HepG2 (cell line): ENCODE measurements around the gene THOC5. TPM values are rescaled to one million over a fixed set of nuclear protein-coding genes. Genes with fewer than 3 reads are reported as not detected.
A peak's percentile ranks its signal among the peaks of the same experiment; 100 is the strongest.

Experiments
- ATAC-seq: fragments of 200-7000 bp; cut with Tn5 transposase; 3 replicates; pipeline ENCODE4 v1.9.1; 2020; ENCODE audit warnings: mild to moderate bottlenecking, moderate library complexity
- BruUV-seq: library from RNA; stranded (reverse); fragments of 400-500 nt; replicated peaks from 2 replicates; lab custom pipeline; 2021; lab: Mats Ljungman, UMichigan
- CTCF ChIA-PET: fragments of 300-600 bp; formaldehyde crosslinking; extraction: SDS; loops from one replicate; lab custom pipeline; 2021; ENCODE audit warnings: low total read pairs, inconsistent platforms, low intra/inter-chr PET ratio; lab: Yijun Ruan, JAX
- POLR2A ChIA-PET: fragments of 350-600 bp; sonication (Branson Sonifier 250); formaldehyde crosslinking; loops from one replicate; lab custom pipeline; 2020; ENCODE audit warnings: antibody characterized with exemption, inconsistent platforms; lab: Yijun Ruan, JAX
- DNase-seq: peaks from one replicate; pipeline ENCODE4 v3.0.0-alpha.2; 2015; ENCODE audit warnings: low spot score
- FAIRE-seq: peaks from 3 replicates; lab custom pipeline; 2011; peaks lifted over from hg19 to GRCh38; lab: Jason Lieb, UNC
- H2AFZ ChIP-seq: one replicate; pipeline ENCODE4 v1.6.1; 2011; ENCODE audit warnings: low read length, inconsistent platforms
- H3K27ac ChIP-seq: fragments of 300-600 bp; 3 replicates; pipeline ENCODE4 v1.8.0; 2011; ENCODE audit warnings: mixed run types, mild to moderate bottlenecking, mixed read lengths, low read length, inconsistent platforms; ENCODE audit not compliant: insufficient read depth; ENCODE audit errors: extremely low read length
- H3K27me3 ChIP-seq, 2 experiments: fragments of 200-600 bp in 1 of 2; 2 replicates in 1 of 2; 3 replicates in 1 of 2; pipeline versions ENCODE4 v1.6.0 to v1.8.0; 2011; ENCODE audit warnings: low read length in 2 of 2, mild to moderate bottlenecking in 2 of 2, moderate library complexity in 2 of 2, inconsistent platforms in 1 of 2; ENCODE audit not compliant: insufficient read depth in 2 of 2, control insufficient read depth in 1 of 2
- H3K36me3 ChIP-seq, 2 experiments: fragments of 200-600 bp in 1 of 2; replicated peaks in 1 of 2; 2 replicates in 1 of 2; 3 replicates in 1 of 2; pipeline versions ENCODE4 v1.5.1 to v1.8.0; 2011; ENCODE audit warnings: low read length in 2 of 2, inconsistent platforms in 1 of 2; ENCODE audit not compliant: insufficient read depth in 2 of 2, control insufficient read depth in 1 of 2
- H3K4me1 ChIP-seq: 2 replicates; pipeline ENCODE4 v1.5.1; 2012; ENCODE audit warnings: low read length, inconsistent platforms; ENCODE audit not compliant: insufficient read depth
- H3K4me2 ChIP-seq: 2 replicates; pipeline ENCODE4 v1.6.0; 2011; ENCODE audit warnings: low read depth, low read length, inconsistent platforms
- H3K4me3 ChIP-seq, 3 experiments: fragments of 200-600 bp in 1 of 3; sonication (generic), shearing (Covaris generic) in 1 of 3; replicated peaks in 1 of 3; 2 replicates each; pipeline ENCODE4 v1.5.1; 2011 to 2016; ENCODE audit warnings: low read length in 3 of 3, inconsistent platforms in 2 of 3, low read depth in 2 of 3, mild to moderate bottlenecking in 2 of 3, control low read depth in 1 of 3, mixed read lengths in 1 of 3; ENCODE audit not compliant: insufficient read depth in 1 of 3
- H3K79me2 ChIP-seq: one replicate; pipeline ENCODE4 v1.6.1; 2011; ENCODE audit warnings: low read length, inconsistent platforms; ENCODE audit not compliant: insufficient read depth
- H3K9ac ChIP-seq: 2 replicates; pipeline ENCODE4 v1.6.0; 2011; ENCODE audit warnings: mild to moderate bottlenecking, low read depth, low read length, inconsistent platforms; ENCODE audit not compliant: insufficient read depth
- H3K9me3 ChIP-seq: 2 replicates; pipeline ENCODE4 v1.5.1; 2012; ENCODE audit warnings: mild to moderate bottlenecking, low read length
- H4K20me1 ChIP-seq: 2 replicates; pipeline ENCODE4 v1.6.0; 2011; ENCODE audit warnings: inconsistent platforms, mild to moderate bottlenecking, low read length, moderate library complexity; ENCODE audit not compliant: insufficient read depth
- BRD4 ChIP-seq: sonication (generic); formaldehyde crosslinking; IDR thresholded peaks from 2 replicates; pipeline ENCODE4 v1.4.0; 2020; ENCODE audit warnings: missing genetic modification reagents
- EHMT2 ChIP-seq: fragments of 200-600 bp; sonication (generic); IDR thresholded peaks from 2 replicates; pipeline ENCODE4 v1.7.0; 2017; ENCODE audit warnings: antibody characterized with exemption, low read depth, low read length, borderline replicate concordance
- GLI4 ChIP-seq: sonication (generic); formaldehyde crosslinking; IDR thresholded peaks from 2 replicates; pipeline ENCODE4 v1.5.1; 2020; ENCODE audit warnings: missing genetic modification reagents, mild to moderate bottlenecking, moderate library complexity, borderline replicate concordance
- KDM4B ChIP-seq: sonication (generic); formaldehyde crosslinking; IDR thresholded peaks from 2 replicates; pipeline ENCODE4 v1.4.0; 2020; ENCODE audit warnings: missing genetic modification reagents
- NFKB2 ChIP-seq: sonication (generic); formaldehyde crosslinking; IDR thresholded peaks from 2 replicates; pipeline ENCODE4 v1.4.0; 2020; ENCODE audit warnings: missing genetic modification reagents, borderline replicate concordance
- NFYB ChIP-seq: sonication (generic); formaldehyde crosslinking; IDR thresholded peaks from 2 replicates; pipeline ENCODE4 v1.4.0; 2020; ENCODE audit warnings: missing genetic modification reagents
- SOX5 ChIP-seq: IDR thresholded peaks from 2 replicates; pipeline ENCODE4 v1.6.1; 2016; ENCODE audit warnings: borderline replicate concordance
- THAP11 ChIP-seq: IDR thresholded peaks from 2 replicates; pipeline ENCODE4 v1.6.1; 2016; ENCODE audit warnings: missing biosample characterization, missing genetic modification reagents
- ZBTB33 ChIP-seq: sonication (generic); formaldehyde crosslinking; IDR thresholded peaks from 2 replicates; pipeline ENCODE4 v1.4.0; 2020; ENCODE audit warnings: missing genetic modification reagents
- ZBTB7B ChIP-seq: sonication (generic); formaldehyde crosslinking; IDR thresholded peaks from 2 replicates; pipeline ENCODE4 v1.4.0; 2020; ENCODE audit warnings: missing genetic modification reagents
- ZNF235 ChIP-seq: sonication (generic); formaldehyde crosslinking; IDR thresholded peaks from 2 replicates; pipeline ENCODE4 v1.8.1; 2023; ENCODE audit warnings: mild to moderate bottlenecking, missing genetic modification reagents, borderline replicate concordance
- ZNF296 ChIP-seq: sonication (generic); formaldehyde crosslinking; conservative IDR thresholded peaks from 2 replicates; pipeline ENCODE4 v1.5.0; 2020; ENCODE audit warnings: mild to moderate bottlenecking, missing genetic modification reagents
- ZNF30 ChIP-seq: sonication (generic); formaldehyde crosslinking; IDR thresholded peaks from 2 replicates; pipeline ENCODE4 v1.5.0; 2020; ENCODE audit warnings: mild to moderate bottlenecking, missing genetic modification reagents
- ZNF331 ChIP-seq: sonication (generic); formaldehyde crosslinking; IDR thresholded peaks from 2 replicates; pipeline ENCODE4 v1.4.0; 2020; ENCODE audit warnings: missing genetic modification reagents
- ZNF431 ChIP-seq: sonication (generic); formaldehyde crosslinking; IDR thresholded peaks from 2 replicates; pipeline ENCODE4 v1.9.0; 2022; ENCODE audit warnings: missing genetic modification reagents, low read depth, mild to moderate bottlenecking, borderline replicate concordance
- WGBS: methylation state at CpG from one replicate; pipeline ENCODE4 v1.1.6; 2017; ENCODE audit warnings: low lambda C conversion rate; 5-methylcytosine and 5-hydroxymethylcytosine counted together
- in situ Hi-C: cut with HindIII; loops from 2 replicates; pipeline ENCODE4 v1.10.0; 2017; ENCODE audit warnings: low pct_unique_long_range_greater_than_20kb; ENCODE audit not compliant: extremely low pct_ligation_motif_present
- intact Hi-C: fragments of 100-400 bp; cut with micrococcal nuclease; formaldehyde crosslinking; loops from one replicate; pipeline ENCODE4 v1.10.0; 2022; ENCODE audit not compliant: unreplicated experiment
- polyA plus RNA-seq, 8 experiments: library from polyadenylated mRNA; depleted of rRNA in 3 of 8; stranded (reverse) in 7 of 8; unstranded in 1 of 8; fragments of >200 nt; fragmentation: Illumina TruSeq in 4 of 8; extraction: Trizol in 4 of 8; gene quantifications; 2 replicates each; pipeline versions ENCODE4 v1.2.1 to v1.2.3, GENCODE V29; 2011 to 2016; ENCODE audit warnings: low read depth in 4 of 8, missing spikeins in 1 of 8, mixed read lengths in 1 of 8; ENCODE audit not compliant: insufficient read depth in 1 of 8
- total RNA-seq, 5 experiments: library from RNA; depleted of rRNA; stranded (reverse); fragments of >200 nt; fragmentation: Illumina TruSeq; extraction: Trizol; gene quantifications; 2 replicates each; pipeline ENCODE4 v1.2.3, GENCODE V29; 2016; ENCODE audit warnings: low read depth in 1 of 5
- TF ChIP-seq, protein P1 (sequence below): sonication (generic); formaldehyde crosslinking; IDR thresholded peaks from 2 replicates; pipeline ENCODE4 v1.5.1; 2020; ENCODE audit warnings: missing genetic modification reagents, mild to moderate bottlenecking, borderline replicate concordance
- TF ChIP-seq, protein P2 (sequence below): sonication (generic); formaldehyde crosslinking; IDR thresholded peaks from 2 replicates; pipeline ENCODE4 v1.4.0; 2020; ENCODE audit warnings: missing genetic modification reagents; ENCODE audit errors: not compliant biosample characterization
- TF ChIP-seq, protein P3 (sequence below): sonication (generic); formaldehyde crosslinking; IDR thresholded peaks from 2 replicates; pipeline ENCODE4 v1.4.0; 2020; ENCODE audit warnings: missing genetic modification reagents, borderline replicate concordance

THOC5 gene
- total and polyA plus RNA-seq, 2 of the 13 experiments (the other 11 are each of a cell fraction or from before 2014, with no cell fraction given) = 45.8 to 46.7 TPM

- intact Hi-C loops (no loop called here), in situ Hi-C loops (no loop called here)
- FAIRE-seq (peak; percentile 80), DNase-seq (peak; percentile 37), ATAC-seq (peak; percentile 79)
- no peaks in the 10 kb centered on the region for H3K36me3 ChIP-seq
- H3K27me3 ChIP-seq = peaks cover 2 to 10% of the 10 kb centered on the region in 2 experiments; a peak in 3 of 5 replicates
- ChIA-PET CTCF (no interaction called here), POLR2A (no interaction called here)
- 31% methylated on average over 3 of the region's 4 CpGs for WGBS
- no TSS peak for BruUV-seq
- H3K79me2 ChIP-seq = no peaks in the 10 kb centered on the region
- H3K9me3 ChIP-seq = no peaks in the 10 kb centered on the region
- H3K4me3 ChIP-seq = no peak overlapping the region
- H3K4me2 ChIP-seq = no peak overlapping the region
- no peak overlapping the region for H2AFZ ChIP-seq
- no peaks in the 10 kb centered on the region for H3K4me1 ChIP-seq
- H3K9ac ChIP-seq = no peak overlapping the region
- H3K27ac ChIP-seq = no peak overlapping the region
- H4K20me1 ChIP-seq = no peaks in the 10 kb centered on the region
- TF ChIP-seq, protein P1, sequence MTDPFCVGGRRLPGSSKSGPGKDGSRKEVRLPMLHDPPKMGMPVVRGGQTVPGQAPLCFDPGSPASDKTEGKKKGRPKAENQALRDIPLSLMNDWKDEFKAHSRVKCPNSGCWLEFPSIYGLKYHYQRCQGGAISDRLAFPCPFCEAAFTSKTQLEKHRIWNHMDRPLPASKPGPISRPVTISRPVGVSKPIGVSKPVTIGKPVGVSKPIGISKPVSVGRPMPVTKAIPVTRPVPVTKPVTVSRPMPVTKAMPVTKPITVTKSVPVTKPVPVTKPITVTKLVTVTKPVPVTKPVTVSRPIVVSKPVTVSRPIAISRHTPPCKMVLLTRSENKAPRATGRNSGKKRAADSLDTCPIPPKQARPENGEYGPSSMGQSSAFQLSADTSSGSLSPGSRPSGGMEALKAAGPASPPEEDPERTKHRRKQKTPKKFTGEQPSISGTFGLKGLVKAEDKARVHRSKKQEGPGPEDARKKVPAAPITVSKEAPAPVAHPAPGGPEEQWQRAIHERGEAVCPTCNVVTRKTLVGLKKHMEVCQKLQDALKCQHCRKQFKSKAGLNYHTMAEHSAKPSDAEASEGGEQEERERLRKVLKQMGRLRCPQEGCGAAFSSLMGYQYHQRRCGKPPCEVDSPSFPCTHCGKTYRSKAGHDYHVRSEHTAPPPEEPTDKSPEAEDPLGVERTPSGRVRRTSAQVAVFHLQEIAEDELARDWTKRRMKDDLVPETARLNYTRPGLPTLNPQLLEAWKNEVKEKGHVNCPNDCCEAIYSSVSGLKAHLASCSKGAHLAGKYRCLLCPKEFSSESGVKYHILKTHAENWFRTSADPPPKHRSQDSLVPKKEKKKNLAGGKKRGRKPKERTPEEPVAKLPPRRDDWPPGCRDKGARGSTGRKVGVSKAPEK (CRISPR knock-in tag) = no peak
- TF ChIP-seq KDM4B (CRISPR knock-in tag) = no peak
- TF ChIP-seq, protein P2, sequence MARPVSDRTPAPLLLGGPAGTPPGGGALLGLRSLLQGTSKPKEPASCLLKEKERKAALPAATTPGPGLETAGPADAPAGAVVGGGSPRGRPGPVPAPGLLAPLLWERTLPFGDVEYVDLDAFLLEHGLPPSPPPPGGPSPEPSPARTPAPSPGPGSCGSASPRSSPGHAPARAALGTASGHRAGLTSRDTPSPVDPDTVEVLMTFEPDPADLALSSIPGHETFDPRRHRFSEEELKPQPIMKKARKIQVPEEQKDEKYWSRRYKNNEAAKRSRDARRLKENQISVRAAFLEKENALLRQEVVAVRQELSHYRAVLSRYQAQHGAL (CRISPR knock-in tag) = no peak
- no peak for TF ChIP-seq ZNF296 (CRISPR knock-in tag)
- no peak for TF ChIP-seq ZNF331 (CRISPR knock-in tag)
- TF ChIP-seq ZBTB33 (CRISPR knock-in tag) = no peak
- no peak for TF ChIP-seq NFKB2 (CRISPR knock-in tag)
- no peak for TF ChIP-seq SOX5
- TF ChIP-seq EHMT2 = no peak
- TF ChIP-seq ZNF235 (CRISPR knock-in tag) = no peak
- TF ChIP-seq, protein P3, sequence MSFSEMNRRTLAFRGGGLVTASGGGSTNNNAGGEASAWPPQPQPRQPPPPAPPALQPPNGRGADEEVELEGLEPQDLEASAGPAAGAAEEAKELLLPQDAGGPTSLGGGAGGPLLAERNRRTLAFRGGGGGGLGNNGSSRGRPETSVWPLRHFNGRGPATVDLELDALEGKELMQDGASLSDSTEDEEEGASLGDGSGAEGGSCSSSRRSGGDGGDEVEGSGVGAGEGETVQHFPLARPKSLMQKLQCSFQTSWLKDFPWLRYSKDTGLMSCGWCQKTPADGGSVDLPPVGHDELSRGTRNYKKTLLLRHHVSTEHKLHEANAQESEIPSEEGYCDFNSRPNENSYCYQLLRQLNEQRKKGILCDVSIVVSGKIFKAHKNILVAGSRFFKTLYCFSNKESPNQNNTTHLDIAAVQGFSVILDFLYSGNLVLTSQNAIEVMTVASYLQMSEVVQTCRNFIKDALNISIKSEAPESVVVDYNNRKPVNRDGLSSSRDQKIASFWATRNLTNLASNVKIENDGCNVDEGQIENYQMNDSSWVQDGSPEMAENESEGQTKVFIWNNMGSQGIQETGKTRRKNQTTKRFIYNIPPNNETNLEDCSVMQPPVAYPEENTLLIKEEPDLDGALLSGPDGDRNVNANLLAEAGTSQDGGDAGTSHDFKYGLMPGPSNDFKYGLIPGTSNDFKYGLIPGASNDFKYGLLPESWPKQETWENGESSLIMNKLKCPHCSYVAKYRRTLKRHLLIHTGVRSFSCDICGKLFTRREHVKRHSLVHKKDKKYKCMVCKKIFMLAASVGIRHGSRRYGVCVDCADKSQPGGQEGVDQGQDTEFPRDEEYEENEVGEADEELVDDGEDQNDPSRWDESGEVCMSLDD (CRISPR knock-in tag) = no peak
- no peak for TF ChIP-seq ZNF431 (CRISPR knock-in tag)
- no peak for TF ChIP-seq GLI4 (CRISPR knock-in tag)
- no peak for TF ChIP-seq ZBTB7B (CRISPR knock-in tag)
- TF ChIP-seq THAP11 = peak; percentile 97
- TF ChIP-seq ZNF30 (CRISPR knock-in tag) = no peak
- no peak for TF ChIP-seq BRD4 (CRISPR knock-in tag)
- peak; percentile 69 for TF ChIP-seq NFYB (CRISPR knock-in tag)
These were observed 95.8 kb downstream of the THOC5 start for GRCh38 chr22:29457730-29458129.
